Measurements from ENCODE around the gene NTM.

Gene NTM

GRCh38 chr11:132103021-132103420 lies 732.6 kb downstream of the NTM start:
- DNase-seq = no peak

GRCh38 chr11:132106096-132106982 lies 735.9 kb downstream of the NTM start:
- no peak for DNase-seq

- no peak for DNase-seq
Observed at GRCh38 chr11:132111316-132111715, 740.9 kb downstream of the NTM start.

GRCh38 chr11:132111838-132112237 lies 741.4 kb downstream of the NTM start:
- DNase-seq = no peak

DNA sequence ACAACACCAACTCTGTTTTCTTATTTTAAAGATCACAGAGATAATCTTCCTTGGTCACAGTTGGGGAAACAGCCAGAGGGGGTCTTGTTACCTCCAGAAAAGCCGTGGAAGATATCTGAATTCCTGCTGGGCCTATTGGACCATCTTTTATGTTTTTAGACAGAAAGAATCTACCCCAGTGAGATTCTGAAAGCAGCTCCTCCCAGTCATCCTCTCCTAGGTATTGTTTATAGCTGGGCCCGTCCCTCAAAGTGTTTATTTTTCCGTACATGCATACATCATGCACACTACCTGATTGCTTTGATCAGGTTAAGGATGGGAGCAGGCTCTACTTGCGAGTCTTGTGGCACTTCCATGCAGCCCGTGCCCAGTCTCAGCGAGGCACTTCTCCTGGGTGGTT lies 742.4 kb downstream of the NTM start:
- no peak for DNase-seq

- DNase-seq = no peak
Observed at GRCh38 chr11:132114185-132114584, 743.8 kb downstream of the NTM start.

GRCh38 chr11:132114743-132115142 lies 744.3 kb downstream of the NTM start:
- no peak for DNase-seq

DNA sequence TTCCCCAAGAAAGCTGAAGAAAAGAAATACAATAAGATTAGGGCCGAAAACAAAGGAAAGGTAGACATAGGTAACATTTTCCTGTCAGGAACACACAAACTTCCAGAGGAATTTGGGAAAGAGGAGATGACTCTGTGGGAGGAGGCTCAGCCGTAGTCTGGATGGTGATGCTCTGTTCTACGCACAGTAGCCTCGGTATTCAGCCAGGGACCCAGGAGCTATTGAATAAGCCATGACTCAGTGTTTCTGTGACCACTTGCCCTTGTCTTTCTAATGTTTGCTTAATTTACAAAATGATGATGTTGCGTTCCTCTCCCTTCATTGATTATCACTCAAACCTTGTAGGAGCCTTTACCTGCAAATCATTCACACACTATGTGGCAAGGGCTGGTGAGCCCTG lies 745.0 kb downstream of the NTM start:
- DNase-seq = no peak

DNA sequence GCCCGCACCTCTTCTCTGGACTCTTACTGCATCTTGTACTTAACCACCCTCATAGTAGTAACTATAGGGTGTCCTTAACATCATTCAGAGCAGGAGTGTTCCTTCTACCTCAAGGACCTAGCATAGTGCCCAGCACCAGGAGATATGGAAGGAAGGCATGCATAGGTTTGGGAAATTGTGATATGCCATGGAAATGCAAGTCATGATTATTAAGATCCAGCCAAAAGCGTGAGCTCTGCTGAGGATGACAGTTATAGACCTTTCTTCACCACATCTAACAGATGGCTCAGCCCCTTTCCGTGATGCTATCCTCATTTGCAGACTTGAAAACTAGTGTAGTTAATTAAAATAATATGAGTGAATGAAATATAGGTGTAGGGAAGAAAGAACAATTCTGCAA lies 746.1 kb downstream of the NTM start:
- DNase-seq = no peak

DNA sequence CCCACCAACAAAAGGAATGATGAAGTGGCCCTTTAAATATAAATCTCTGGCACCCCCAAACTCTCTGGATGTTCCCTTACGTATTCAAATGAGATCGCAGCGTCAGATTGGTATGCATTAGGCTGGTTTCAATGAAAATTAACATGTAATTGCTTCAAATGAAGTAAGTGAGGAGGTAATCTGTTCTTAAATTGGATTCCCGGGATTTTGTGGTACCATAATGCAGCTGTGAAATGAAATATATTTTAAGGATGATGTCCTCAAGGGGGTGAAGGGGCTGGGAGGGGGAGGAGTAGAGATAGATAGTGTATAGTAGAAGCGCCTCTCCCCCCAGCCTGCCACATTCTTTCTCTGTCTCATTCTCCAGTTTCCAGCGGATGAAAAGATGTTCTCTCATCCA lies 748.2 kb downstream of the NTM start:
- DNase-seq = no peak

DNA sequence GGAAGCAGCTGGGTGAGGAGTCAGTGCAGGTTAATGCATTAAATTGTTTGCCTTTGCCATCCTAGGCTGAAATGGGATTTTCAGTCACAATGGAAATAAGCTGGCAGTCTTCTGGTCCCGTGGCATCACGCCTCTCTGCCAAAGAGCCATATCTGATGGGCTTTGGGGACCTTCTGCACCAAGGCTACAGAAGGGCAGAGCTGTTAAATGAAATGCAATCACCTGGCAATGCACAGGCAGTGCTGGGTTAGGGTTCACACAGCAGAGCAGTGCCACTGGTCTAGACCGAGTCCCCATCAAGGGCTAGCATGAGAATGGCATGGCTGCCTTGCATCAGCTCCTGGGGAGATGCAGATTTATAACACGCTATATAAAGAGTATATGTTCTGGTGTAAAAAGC lies 749.2 kb downstream of the NTM start:
- DNase-seq = no peak

GRCh38 chr11:132122735-132123134 lies 752.3 kb downstream of the NTM start:
- DNase-seq = no peak

GRCh38 chr11:132123449-132123848 lies 753.0 kb downstream of the NTM start:
- DNase-seq = no peak

DNA sequence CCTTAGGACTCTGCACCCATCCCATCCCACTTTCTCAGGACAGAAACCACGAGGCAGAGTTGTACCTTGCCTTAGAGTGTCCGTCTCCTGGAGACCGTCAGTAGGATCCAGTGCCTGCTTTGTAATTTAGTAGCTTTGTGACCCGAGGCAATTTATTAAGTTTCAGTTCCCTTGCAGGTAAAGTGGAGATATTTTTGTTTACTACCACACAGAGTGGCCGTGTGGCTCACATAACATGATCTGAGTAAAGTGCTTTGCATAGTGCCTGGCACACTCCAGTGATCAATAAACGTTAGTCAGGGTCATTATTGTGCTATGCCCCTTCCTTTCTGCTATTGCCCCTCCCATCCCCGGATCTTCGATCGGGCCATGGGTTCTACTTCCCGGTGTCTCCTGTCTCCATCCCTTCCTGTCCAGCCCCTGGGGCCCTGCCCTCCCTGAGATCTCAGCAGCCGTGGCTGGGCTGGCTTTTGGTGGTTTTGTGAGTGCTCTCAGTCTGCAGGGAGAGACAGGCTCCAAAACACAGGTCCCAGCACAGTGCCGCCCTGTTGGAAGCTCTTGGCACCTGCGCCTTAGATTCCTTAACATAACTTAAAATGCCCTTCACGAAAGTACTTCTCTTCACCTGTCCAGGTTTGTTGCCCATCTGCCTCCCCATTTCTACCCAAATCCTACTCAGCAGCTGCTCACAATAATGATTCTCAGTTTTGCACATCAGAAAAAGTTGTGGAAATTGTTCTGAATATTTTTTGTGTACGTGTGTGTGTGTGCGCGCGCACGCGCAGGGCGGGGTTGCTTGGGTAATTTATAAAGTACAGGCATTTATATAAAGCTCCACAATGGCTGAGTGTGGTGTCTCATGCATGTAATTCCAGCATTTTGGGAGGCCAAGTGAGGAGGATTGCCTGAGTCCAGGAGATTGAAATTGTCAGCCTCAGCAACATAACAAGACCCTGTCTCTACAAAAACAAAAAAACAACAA lies 753.7 kb downstream of the NTM start:
- no peak for DNase-seq

DNA sequence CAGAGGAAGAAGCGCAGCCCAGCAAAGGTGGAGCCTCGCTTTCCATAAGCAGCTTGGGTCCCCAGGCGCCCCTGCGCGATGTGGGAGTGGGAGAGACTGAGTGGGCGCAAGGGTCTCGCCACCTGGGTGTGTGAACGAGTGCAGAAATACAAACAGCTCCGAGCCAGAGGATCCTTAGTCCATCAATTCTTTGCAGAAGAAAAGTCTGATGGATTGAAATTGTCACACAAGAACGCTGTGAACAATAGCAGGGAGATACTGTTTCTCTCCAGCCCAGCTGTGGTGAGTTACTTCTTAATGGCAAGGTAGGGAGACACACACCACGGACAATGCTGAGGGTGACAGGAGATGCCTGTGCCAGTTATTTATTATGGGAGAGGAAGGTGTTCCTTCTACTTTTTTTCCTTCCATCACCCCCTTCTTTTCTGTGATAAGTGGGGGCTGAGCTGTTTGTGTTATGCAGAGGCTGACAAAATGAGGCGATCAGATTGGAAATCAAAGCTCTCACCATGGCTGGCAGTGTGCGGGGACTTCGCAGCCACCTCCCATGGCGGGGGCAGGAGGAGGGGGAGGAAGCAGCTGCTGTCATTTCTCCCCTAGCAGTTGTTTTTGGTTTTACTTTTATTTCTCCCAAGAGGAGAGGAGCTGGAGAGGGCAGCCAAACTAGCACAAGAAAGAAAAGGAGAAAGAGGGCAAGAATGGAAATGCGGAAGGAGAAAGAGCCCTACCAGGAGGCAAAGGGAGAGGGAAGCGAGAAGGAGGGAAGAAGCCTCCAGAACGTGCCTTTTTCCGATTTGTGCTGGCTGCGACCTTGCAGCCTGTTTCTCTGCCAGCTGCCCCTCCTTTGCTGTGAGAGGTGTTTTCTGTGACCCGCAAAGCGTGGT lies 755.8 kb downstream of the NTM start:
- DNase-seq = no peak

DNA sequence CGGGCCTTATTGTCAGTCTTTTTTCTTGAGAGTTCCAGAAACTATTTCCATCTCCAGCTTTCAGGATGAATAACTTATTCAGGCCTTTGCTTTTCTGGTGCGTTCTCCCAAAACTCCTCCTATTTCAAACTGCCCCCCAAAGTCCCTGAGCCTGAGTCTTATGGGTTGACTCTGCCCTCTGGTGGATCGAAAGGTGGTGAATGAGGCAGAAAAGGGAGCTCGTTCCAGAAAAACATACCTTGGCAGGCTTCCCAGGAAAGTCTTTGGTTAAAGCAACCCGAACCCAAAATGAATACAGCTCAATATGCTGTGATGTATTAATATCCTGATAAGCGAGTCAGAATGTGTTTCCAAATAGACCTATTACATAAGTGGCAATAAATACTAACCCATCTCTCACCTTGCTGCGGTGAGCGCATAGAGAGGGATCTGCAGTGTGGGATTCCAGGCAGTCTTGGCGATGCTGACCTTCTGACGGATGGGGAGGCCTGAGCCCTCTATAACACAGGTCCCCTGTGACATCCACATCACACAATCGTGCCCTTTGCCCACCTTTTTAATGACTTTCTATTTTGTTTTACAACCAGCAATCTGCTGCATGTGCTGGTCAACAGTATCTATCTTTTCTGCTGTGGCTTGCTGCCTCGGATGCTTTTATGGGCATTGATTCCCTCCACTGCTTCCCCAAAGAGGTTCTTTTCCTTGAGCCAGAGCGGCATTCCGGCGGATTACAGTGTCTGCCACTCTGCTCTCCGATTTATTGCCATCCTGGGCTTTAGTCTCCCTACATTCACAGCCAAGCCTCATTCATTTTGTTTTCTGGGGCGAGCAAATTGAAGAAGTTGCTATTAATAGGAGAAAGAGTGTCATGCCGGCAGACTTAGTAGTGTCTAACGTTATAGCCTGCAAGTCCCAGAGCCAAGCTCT lies 756.8 kb downstream of the NTM start:
- no peak for DNase-seq

DNA sequence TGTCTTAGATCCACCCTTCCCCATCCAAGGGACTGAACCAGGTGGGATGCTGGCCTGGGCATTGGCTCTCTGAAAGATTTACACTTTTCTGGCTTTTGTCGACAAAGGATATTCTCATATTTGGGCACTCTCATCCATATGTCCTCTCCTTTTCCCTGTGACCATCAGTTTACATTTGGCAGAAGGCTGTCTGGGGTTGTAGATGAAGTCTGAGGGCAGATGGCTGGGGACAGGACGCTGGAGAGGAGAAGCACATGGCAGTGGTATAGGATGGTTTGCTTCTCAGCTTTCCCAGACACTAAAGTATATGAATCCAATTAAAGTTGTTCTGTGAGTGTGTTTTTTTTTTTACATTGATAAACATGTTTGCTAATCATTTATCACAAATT lies 757.5 kb downstream of the NTM start:
- no peak for DNase-seq

DNA sequence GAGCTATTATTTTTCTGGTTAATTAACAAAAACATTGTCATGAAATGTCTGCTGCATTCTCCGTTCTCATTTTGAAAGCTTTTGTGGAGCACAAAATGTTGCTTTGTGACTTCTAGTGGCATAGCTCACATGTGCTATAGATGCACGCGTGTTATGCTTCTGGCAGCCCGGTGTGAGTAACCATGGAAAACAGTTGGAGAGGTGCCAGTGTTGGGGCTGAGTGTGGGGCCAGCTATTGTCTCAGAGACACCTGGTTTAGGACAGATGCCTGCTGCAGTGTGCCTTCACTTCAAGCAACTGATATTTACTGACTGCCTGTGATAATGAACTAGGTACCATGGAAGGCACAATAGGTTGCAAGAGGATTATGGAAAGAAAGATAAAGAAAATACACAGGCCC lies 760.6 kb downstream of the NTM start:
- DNase-seq = no peak

DNA sequence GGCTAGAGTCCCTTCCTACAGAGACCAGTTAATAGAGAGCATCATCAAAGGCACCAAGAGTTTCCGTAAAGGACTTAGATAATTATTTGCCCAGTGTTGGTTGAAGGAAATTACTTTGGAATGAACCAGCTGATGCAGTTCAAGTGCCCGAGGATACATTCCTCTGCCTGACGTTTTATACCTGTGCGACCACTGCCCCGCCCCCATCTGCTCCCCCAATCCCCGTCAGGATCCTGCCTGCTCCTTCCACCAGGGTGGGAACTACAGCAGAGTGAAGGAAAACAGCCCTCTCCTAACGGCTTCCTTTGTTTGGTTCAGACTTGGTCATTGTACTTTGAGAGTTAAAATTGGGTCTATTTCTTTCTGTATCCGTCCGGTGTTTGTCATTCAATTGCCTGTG lies 761.5 kb downstream of the NTM start:
- no peak for DNase-seq

DNA sequence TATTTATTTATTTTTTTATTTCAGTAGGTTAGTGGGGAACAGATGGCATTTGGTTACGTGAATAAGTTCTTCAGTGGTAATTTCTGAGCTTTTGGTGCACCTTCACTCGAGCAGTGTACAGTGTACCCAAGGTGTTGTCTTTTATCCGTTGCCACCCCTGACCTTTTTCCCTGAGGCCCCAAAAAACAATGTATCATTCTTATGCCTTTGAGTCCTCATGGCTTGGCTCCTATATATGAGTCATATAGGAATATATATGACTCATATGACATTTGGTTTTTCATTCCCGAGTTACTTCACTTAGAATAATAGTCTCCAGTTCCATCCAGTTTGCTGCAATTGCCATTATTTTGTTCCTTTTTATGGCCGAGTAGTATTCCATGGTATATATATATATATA lies 763.9 kb downstream of the NTM start:
- DNase-seq = no peak

DNA sequence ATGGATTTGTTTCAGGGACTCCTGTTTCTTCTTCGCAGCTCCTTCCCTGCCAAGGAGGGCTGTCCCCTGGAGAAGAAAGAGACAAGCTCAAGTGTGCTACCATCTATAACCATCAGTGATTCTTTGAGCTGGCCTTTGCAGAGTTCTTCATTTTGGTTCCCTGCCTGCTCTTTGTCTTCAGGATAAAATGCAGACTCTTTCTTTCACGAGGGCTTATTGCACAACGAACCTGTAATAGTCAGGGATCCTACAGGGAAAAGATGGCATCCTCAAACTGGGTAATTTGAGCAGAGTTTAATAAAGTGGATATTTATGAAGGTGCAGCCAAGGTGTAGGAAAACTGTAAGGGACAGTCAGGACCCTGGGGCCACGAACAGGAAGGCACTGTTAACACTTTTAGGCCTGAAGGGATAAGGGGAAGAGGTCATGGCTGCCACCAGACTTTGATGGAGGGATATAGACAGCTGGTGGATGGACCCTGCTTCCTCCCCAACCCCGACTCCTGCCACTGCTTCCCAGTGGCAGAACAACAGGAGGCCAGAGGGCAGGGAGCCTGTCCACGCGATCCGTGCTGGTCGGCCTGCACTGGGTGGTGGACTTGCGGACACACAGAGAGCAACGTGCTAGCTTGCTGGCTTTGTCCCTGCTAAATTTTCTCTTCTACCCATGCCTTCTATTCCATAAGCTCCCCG lies 767.0 kb downstream of the NTM start:
- no peak for DNase-seq
